Panc1 (cell line): Measurements from ENCODE around the gene CALHM6. TPM values are rescaled to one million over a fixed set of nuclear protein-coding genes. Genes with fewer than 3 reads are reported as not detected.

ENCODE experiments used
- ATAC-seq: fragments of 200-7000 bp; cut with Tn5 transposase; 2 replicates; pipeline ENCODE4 v1.9.1; 2020; ENCODE audit warnings: mild to moderate bottlenecking, moderate library complexity
- BruUV-seq: library from RNA; stranded (reverse); fragments of 400-500 nt; replicated peaks from 2 replicates; lab custom pipeline; 2021; lab: Mats Ljungman, UMichigan
- CTCF ChIA-PET: fragments of 300-600 bp; sonication (Branson Sonifier 250); formaldehyde crosslinking; loops from one replicate; lab custom pipeline; 2022; ENCODE audit warnings: antibody characterized with exemption; lab: Charles Lee
- POLR2A ChIA-PET: fragments of 300-600 bp; sonication (Branson Sonifier 250); formaldehyde crosslinking; loops from one replicate; lab custom pipeline; 2022; ENCODE audit warnings: antibody characterized with exemption; lab: Charles Lee
- DNase-seq: peaks from one replicate; pipeline ENCODE4 v3.0.0-alpha.2; 2010; ENCODE audit warnings: low read depth, low spot score
- H3K27ac ChIP-seq: 2 replicates; pipeline ENCODE4 v1.5.1; 2011; ENCODE audit warnings: mild to moderate bottlenecking, low read length, inconsistent platforms
- H3K27me3 ChIP-seq: fragments of 200-500 bp; sonication (Bioruptor generic); 2 replicates; pipeline ENCODE4 v1.6.0; 2014; ENCODE audit warnings: low read length, inconsistent platforms; ENCODE audit not compliant: control insufficient read depth, insufficient read depth
- H3K36me3 ChIP-seq: fragments of 200-500 bp; sonication (Bioruptor generic); 2 replicates; pipeline ENCODE4 v1.5.1; 2014; ENCODE audit warnings: inconsistent platforms, mild to moderate bottlenecking, low read length, moderate library complexity; ENCODE audit not compliant: control insufficient read depth, insufficient read depth
- H3K4me1 ChIP-seq: 2 replicates; pipeline ENCODE4 v1.5.1; 2011; ENCODE audit warnings: inconsistent platforms, mild to moderate bottlenecking, low read length, moderate library complexity; ENCODE audit not compliant: control insufficient read depth, insufficient read depth
- H3K4me3 ChIP-seq, 2 experiments: 2 replicates each; pipeline ENCODE4 v1.5.1; 2011 to 2012; ENCODE audit warnings: low read depth in 2 of 2, low read length in 2 of 2, mild to moderate bottlenecking in 2 of 2, inconsistent platforms in 1 of 2, moderate library complexity in 1 of 2
- H3K9me3 ChIP-seq: fragments of 200-500 bp; sonication (Bioruptor generic); 2 replicates; pipeline ENCODE4 v1.5.1; 2014; ENCODE audit warnings: low read depth, mild to moderate bottlenecking, inconsistent platforms, low read length, moderate library complexity; ENCODE audit not compliant: control insufficient read depth, insufficient read depth
- CTCF ChIP-seq: fragments of 450-650 bp; IDR thresholded peaks from 2 replicates; pipeline ENCODE4 v1.5.1; 2017; ENCODE audit warnings: mild to moderate bottlenecking
- POLR2AphosphoS5 ChIP-seq: IDR thresholded peaks from 2 replicates; pipeline ENCODE4 v1.6.1; 2012; ENCODE audit warnings: mild to moderate bottlenecking, low read depth, low read length, moderate library complexity
- SIN3A ChIP-seq: IDR thresholded peaks from 2 replicates; pipeline ENCODE4 v1.6.1; 2012; ENCODE audit warnings: low read depth, mild to moderate bottlenecking, low read length, moderate library complexity, borderline replicate concordance; ENCODE audit not compliant: insufficient read depth
- TCF7L2 ChIP-seq: IDR thresholded peaks from 2 replicates; pipeline ENCODE4 v1.6.1; 2011; ENCODE audit warnings: mild to moderate bottlenecking, low read depth, low read length, inconsistent platforms
- in situ Hi-C: cut with HindIII; loops from 2 replicates; pipeline ENCODE4 v1.10.0; 2016; ENCODE audit warnings: low sequenced_read_pairs, low pct_unique_long_range_greater_than_20kb
- intact Hi-C: fragments of 100-400 bp; cut with micrococcal nuclease; formaldehyde crosslinking; loops from one replicate; pipeline ENCODE4 v1.10.0; 2022; ENCODE audit not compliant: unreplicated experiment
- total RNA-seq: library from RNA; stranded (reverse); gene quantifications from one replicate; pipeline ENCODE4 v1.2.1, GENCODE V29; 2021; ENCODE audit not compliant: unreplicated experiment
- TF ChIP-seq, protein P1 (sequence below), 2 experiments: IDR thresholded peaks; 2 replicates each; pipeline ENCODE4 v1.6.1; 2011 to 2012; ENCODE audit warnings: low read depth in 2 of 2, control low read depth in 1 of 2, low read length in 1 of 2, mild to moderate bottlenecking in 1 of 2, moderate library complexity in 1 of 2; ENCODE audit not compliant: insufficient read depth in 1 of 2

CALHM6 gene
- total RNA-seq, 1 experiment from 2014 or later, result not detected

DNA sequence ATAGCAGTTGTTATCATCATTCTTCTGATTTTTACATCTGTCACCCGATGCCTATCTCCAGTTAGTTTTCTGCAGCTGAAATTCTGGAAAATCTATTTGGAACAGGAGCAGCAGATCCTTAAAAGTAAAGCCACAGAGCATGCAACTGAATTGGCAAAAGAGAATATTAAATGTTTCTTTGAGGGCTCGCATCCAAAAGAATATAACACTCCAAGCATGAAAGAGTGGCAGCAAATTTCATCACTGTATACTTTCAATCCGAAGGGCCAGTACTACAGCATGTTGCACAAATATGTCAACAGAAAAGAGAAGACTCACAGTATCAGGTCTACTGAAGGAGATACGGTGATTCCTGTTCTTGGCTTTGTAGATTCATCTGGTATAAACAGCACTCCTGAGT lies 2.1 kb downstream of the CALHM6 start:
- in situ Hi-C loops, result no loop called here
- Histone ChIP-seq H3K27ac (no peak overlapping the region), H3K4me1 (0 out of 2 replicates have a peak, but pooled peaks cover 4% of the 10 kb centered on the region), H3K36me3 (no peaks in the 10 kb centered on the region), H3K9me3 (no peaks in the 10 kb centered on the region), H3K27me3 (peaks cover 53% of the 10 kb centered on the region), H3K4me3 (no peak overlapping the region)
- ATAC-seq, result no peak
- no peak for TF ChIP-seq POLR2AphosphoS5
- no peak for TF ChIP-seq CTCF
- no peak for TF ChIP-seq SIN3A
- TF ChIP-seq, protein P1, sequence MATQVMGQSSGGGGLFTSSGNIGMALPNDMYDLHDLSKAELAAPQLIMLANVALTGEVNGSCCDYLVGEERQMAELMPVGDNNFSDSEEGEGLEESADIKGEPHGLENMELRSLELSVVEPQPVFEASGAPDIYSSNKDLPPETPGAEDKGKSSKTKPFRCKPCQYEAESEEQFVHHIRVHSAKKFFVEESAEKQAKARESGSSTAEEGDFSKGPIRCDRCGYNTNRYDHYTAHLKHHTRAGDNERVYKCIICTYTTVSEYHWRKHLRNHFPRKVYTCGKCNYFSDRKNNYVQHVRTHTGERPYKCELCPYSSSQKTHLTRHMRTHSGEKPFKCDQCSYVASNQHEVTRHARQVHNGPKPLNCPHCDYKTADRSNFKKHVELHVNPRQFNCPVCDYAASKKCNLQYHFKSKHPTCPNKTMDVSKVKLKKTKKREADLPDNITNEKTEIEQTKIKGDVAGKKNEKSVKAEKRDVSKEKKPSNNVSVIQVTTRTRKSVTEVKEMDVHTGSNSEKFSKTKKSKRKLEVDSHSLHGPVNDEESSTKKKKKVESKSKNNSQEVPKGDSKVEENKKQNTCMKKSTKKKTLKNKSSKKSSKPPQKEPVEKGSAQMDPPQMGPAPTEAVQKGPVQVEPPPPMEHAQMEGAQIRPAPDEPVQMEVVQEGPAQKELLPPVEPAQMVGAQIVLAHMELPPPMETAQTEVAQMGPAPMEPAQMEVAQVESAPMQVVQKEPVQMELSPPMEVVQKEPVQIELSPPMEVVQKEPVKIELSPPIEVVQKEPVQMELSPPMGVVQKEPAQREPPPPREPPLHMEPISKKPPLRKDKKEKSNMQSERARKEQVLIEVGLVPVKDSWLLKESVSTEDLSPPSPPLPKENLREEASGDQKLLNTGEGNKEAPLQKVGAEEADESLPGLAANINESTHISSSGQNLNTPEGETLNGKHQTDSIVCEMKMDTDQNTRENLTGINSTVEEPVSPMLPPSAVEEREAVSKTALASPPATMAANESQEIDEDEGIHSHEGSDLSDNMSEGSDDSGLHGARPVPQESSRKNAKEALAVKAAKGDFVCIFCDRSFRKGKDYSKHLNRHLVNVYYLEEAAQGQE (IDR thresholded peaks at IDR 0.05; ENCODE audit: insufficient read depth in 1 of 2, low read depth in 2 of 2, low read length in 1 of 2), result no peak
- TF ChIP-seq TCF7L2, result no peak
- BruUV-seq, result no TSS peak
- CTCF ChIA-PET, result no interaction called here
- DNase-seq, result no peak
- intact Hi-C loops, result loop anchor here (5.0 kb wide), 1 partner anchor 176 kb away; no protein-coding TSS in a partner anchor
- POLR2A ChIA-PET, result no interaction called here

DNA sequence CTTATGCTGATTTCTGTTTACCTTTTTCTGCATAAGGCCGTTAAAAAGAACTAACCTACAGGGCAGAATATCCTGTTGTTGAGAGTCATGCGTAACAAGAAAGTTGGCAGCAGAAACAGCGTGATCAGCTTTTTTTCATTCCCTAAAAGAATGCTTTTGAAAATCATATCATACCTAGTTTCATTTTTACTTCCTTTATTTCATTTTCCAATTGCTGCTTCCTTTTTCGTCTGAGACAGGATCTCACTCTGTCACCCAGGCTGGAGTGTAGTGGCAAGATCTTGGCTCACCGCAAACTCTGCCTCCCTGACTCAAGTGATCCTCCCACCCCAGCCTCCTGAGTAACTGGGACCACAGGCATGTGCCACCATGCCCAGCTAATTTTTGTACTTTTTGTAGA lies 4.1 kb downstream of the CALHM6 start:
- CTCF ChIA-PET, result no interaction called here
- in situ Hi-C loops (no loop called here), intact Hi-C loops (no loop called here)
- no peak for DNase-seq
- POLR2A ChIA-PET, result no interaction called here
- H3K36me3 ChIP-seq, result no peaks in the 10 kb centered on the region
- no peak for ATAC-seq
- no peak overlapping the region for H3K4me3 ChIP-seq
- no TSS peak for BruUV-seq
- peaks cover 47% of the 10 kb centered on the region for H3K27me3 ChIP-seq
- H3K4me1 ChIP-seq, result 0 out of 2 replicates have a peak, but pooled peaks cover 4% of the 10 kb centered on the region
- H3K9me3 ChIP-seq, result no peaks in the 10 kb centered on the region
- TF ChIP-seq POLR2AphosphoS5 (no peak), SIN3A (no peak), TCF7L2 (no peak), CTCF (no peak)
- TF ChIP-seq, protein P1 (IDR thresholded peaks at IDR 0.05; ENCODE audit: insufficient read depth in 1 of 2, low read depth in 2 of 2, low read length in 1 of 2), result no peak
- H3K27ac ChIP-seq, result no peak overlapping the region
